Body of pancreas (tissue), 4 donors: ENCODE measurements around the gene NTRK2. TPM values are rescaled to one million over a fixed set of nuclear protein-coding genes. Genes with fewer than 3 reads are reported as not detected.

Experiments
- ATAC-seq: fragments of 150-250 bp; one replicate; pipeline ENCODE4 v1.9.1; 2016
- DNase-seq, 4 donors: peaks; one replicate each; pipeline ENCODE4 v3.0.0-alpha.2; 2019
- H3K27ac ChIP-seq, 4 donors: fragments of 200-600 bp; sonication (generic); 1 replicate in 3 of 4; 2 replicates in 1 of 4; pipeline versions ENCODE4 v1.5.1 to v1.6.1; 2016 to 2019; ENCODE audit warnings: mild to moderate bottlenecking in 1 of 4, mixed read lengths in 1 of 4, moderate library complexity in 1 of 4
- H3K27me3 ChIP-seq, 2 donors: fragments of 200-600 bp; sonication (generic); one replicate each; pipeline ENCODE4 v1.6.0; 2016; ENCODE audit warnings: mild to moderate bottlenecking in 1 of 2
- H3K36me3 ChIP-seq, 2 donors: fragments of 200-600 bp; sonication (generic); replicated peaks in 1 of 2; 2 replicates each; pipeline ENCODE4 v1.5.1; 2016; ENCODE audit warnings: low read depth in 2 of 2; ENCODE audit not compliant: insufficient read depth in 1 of 2
- H3K4me1 ChIP-seq: fragments of 200-600 bp; sonication (generic); one replicate; pipeline ENCODE4 v1.6.0; 2016
- H3K4me3 ChIP-seq, 2 donors: fragments of 200-600 bp; sonication (generic); 1 replicate in 1 of 2; 2 replicates in 1 of 2; pipeline ENCODE4 v1.5.1; 2016 to 2019
- H3K9me3 ChIP-seq, 3 donors: fragments of 200-600 bp; sonication (generic); 1 replicate in 2 of 3; 2 replicates in 1 of 3; pipeline ENCODE4 v1.5.1; 2016
- POLR2A ChIP-seq, 3 donors: fragments of 450-650 bp; IDR thresholded peaks; one replicate each; pipeline ENCODE4 v1.6.1; 2016; ENCODE audit warnings: antibody characterized with exemption in 3 of 3, mild to moderate bottlenecking in 2 of 3
- WGBS, 2 donors: methylation state at CpG; one replicate each; pipeline ENCODE4 v1.1.5; 2017; 5-methylcytosine and 5-hydroxymethylcytosine counted together
- intact Hi-C: fragments of 100-400 bp; cut with DNase I; formaldehyde crosslinking; loops from one replicate; pipeline ENCODE4 v1.15.1; 2023
- total RNA-seq, 2 donors: library from RNA; depleted of rRNA; stranded (reverse); fragments of >200 nt; gene quantifications; one replicate each; pipeline ENCODE4 v1.1.0, GENCODE V29; 2016
- TF ChIP-seq, protein P1 (sequence below), 7 experiments: fragments of 450-650 bp in 4 of 7; fragments of 200-600 bp in 3 of 7; sonication (generic) in 3 of 7; IDR thresholded peaks; one replicate each; pipeline ENCODE4 v1.5.1; 2016 to 2019; ENCODE audit warnings: antibody characterized with exemption in 7 of 7

NTRK2 gene
- total RNA-seq, 2 donors from 2014 or later, result 20.5 to 37.9 TPM

DNA sequence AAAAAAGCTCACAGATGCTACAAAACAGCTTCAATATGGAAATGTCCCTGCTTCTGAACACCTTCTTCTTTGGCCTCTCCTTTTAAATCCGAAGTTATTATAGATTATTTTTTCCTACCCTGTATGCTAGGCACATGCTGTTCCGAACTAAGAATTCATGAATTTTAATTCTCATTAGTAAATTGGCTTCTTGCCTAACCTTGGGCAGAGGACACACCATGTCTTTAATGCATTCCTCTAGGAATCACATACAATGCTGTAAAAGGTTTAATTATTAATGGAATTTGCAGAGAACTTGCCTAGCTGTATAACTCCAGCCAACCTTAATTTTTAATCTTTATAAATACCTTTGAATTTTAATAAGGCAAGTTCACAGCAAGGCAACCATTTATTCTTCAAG lies 234.4 kb downstream of the NTRK2 start:
- TF ChIP-seq, protein P1, sequence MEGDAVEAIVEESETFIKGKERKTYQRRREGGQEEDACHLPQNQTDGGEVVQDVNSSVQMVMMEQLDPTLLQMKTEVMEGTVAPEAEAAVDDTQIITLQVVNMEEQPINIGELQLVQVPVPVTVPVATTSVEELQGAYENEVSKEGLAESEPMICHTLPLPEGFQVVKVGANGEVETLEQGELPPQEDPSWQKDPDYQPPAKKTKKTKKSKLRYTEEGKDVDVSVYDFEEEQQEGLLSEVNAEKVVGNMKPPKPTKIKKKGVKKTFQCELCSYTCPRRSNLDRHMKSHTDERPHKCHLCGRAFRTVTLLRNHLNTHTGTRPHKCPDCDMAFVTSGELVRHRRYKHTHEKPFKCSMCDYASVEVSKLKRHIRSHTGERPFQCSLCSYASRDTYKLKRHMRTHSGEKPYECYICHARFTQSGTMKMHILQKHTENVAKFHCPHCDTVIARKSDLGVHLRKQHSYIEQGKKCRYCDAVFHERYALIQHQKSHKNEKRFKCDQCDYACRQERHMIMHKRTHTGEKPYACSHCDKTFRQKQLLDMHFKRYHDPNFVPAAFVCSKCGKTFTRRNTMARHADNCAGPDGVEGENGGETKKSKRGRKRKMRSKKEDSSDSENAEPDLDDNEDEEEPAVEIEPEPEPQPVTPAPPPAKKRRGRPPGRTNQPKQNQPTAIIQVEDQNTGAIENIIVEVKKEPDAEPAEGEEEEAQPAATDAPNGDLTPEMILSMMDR (IDR thresholded peaks at IDR 0.05), result no peak
- TF ChIP-seq POLR2A (IDR thresholded peaks at IDR 0.05), result no peak
- 36 to 38% methylated on average over 2 of the region's 2 CpGs for WGBS, 2 donors
- no peak overlapping the region for H3K27ac ChIP-seq
- no peak overlapping the region for H3K4me3 ChIP-seq
- DNase-seq, result no peak
- no peaks in the 10 kb centered on the region for H3K4me1 ChIP-seq
- no peaks in the 10 kb centered on the region for H3K36me3 ChIP-seq
- no peaks in the 10 kb centered on the region for H3K9me3 ChIP-seq
- no peaks in the 10 kb centered on the region for H3K27me3 ChIP-seq
- no peak for ATAC-seq
- intact Hi-C loops, result no loop called here

DNA sequence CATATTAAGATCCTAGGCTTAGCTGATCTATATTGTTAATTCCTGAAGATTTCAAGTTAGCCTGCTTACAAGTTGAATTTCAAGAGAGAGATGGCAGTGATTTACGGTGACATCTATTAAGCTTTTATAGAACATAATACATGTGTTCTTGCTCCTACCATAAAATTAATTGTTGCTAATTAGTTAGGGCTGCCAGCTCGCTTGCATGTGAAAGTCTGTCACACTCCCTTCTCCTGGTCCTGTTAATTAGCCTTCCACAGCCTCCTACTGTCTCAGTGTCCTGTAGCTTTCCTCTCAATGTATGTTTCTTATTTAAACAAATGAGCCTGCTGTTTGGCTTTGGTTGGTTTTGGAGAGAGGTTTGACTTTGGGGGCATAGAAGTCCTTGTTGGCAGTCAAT lies 247.2 kb downstream of the NTRK2 start:
- Histone ChIP-seq H3K4me3 (no peak overlapping the region), H3K9me3 (no peaks in the 10 kb centered on the region), H3K27ac (no peak overlapping the region), H3K4me1 (no peaks in the 10 kb centered on the region), H3K27me3 (no peaks in the 10 kb centered on the region), H3K36me3 (no peaks in the 10 kb centered on the region)
- ATAC-seq (no peak), DNase-seq (no peak)
- intact Hi-C loops, result no loop called here
- 78 to 86% methylated on average over 2 of the region's 2 CpGs for WGBS, 2 donors
- no peak for TF ChIP-seq POLR2A (IDR thresholded peaks at IDR 0.05)
- TF ChIP-seq, protein P1 (IDR thresholded peaks at IDR 0.05), result no peak

DNA sequence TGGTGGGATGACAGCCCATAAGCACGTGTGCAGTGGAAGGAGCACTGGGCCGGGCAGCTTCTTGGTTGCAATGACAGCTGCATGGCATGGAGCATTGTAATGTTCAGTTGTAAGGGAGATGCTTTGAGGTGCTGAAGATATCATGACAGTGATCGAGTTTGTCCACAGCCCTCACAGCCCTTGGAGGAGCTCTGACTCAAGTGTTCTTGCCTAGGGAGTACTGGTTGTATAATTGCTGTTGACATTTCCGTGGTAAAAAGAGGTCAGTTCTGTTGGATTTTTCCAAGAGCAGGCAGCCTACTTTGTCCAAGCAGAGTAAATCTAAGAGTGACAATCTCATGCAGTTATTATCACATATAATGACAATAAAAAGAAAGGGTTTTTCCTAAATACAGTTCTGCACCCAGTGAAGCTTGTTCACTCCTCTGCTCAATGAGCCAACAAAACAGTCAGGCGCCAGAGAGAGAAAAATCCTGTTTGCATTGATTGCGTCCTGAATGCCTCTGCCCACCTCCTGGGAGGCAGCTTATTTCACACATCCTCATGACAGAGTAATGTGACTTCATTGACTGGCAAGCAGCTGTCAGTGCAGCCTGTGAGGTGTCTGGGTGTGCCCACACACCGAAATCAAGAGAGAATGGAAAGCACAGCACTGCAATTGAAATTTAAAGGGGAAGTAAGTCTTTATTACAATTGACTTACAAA lies 248.0 kb downstream of the NTRK2 start:
- intact Hi-C loops, result no loop called here
- no peaks in the 10 kb centered on the region for H3K36me3 ChIP-seq
- H3K4me3 ChIP-seq, result no peak overlapping the region
- no peaks in the 10 kb centered on the region for H3K27me3 ChIP-seq
- H3K27ac ChIP-seq, result no peak overlapping the region
- no peaks in the 10 kb centered on the region for H3K9me3 ChIP-seq
- WGBS, 2 donors, result 42 to 44% methylated on average over 7 of the region's 7 CpGs
- DNase-seq (no peak), ATAC-seq (no peak)
- TF ChIP-seq, protein P1 (IDR thresholded peaks at IDR 0.05), result no peak
- TF ChIP-seq POLR2A (IDR thresholded peaks at IDR 0.05), result no peak
- no peaks in the 10 kb centered on the region for H3K4me1 ChIP-seq

DNA sequence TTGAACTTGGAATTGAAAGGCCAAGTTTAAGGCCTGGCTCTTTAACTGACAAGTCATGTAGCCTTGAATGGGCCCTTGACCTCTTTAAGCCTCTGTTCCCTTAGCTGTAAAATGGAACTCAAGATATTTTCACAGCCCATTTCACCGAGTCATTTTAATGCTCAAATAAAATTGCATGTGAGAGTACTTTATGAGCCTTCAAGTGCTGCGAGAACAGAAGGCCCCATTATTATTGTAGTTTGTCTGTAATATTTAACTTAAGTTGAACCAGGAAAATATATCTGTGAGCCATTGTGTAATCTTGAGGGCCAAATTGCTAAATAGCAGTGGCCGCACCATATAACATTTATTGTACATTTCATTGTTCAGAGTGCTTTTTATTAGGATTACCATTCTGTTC lies 249.9 kb downstream of the NTRK2 start:
- 53 to 67% methylated on average over 3 of the region's 3 CpGs for WGBS, 2 donors
- Histone ChIP-seq H3K27ac (no peak overlapping the region), H3K36me3 (no peaks in the 10 kb centered on the region), H3K27me3 (no peaks in the 10 kb centered on the region), H3K4me3 (no peak overlapping the region), H3K4me1 (no peaks in the 10 kb centered on the region), H3K9me3 (no peaks in the 10 kb centered on the region)
- no peak for DNase-seq
- intact Hi-C loops, result no loop called here
- TF ChIP-seq, protein P1 (IDR thresholded peaks at IDR 0.05), result no peak
- no peak for TF ChIP-seq POLR2A (IDR thresholded peaks at IDR 0.05)
- ATAC-seq, result no peak

DNA sequence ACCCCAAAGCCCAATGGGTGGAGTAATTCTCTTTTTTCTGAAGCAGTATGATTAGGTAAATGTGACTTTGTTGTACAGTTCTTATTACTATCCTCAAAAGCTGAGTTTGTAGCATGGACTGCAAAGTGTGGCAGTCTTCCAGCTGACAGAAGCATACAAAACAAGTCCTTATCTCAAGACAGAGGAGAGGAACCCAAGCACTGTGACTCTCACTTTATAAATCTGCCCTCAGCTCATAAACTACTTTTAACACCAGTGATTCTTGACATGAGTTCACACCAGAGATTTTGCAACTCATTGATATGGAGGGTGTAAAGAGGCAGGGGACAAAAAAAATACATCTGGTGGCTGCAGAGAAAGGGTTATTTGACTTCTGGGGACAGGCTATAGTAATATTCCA lies 251.6 kb downstream of the NTRK2 start:
- Histone ChIP-seq H3K4me1 (no peaks in the 10 kb centered on the region), H3K27me3 (no peaks in the 10 kb centered on the region), H3K27ac (no peak overlapping the region), H3K9me3 (no peaks in the 10 kb centered on the region), H3K36me3 (no peaks in the 10 kb centered on the region), H3K4me3 (no peak overlapping the region)
- TF ChIP-seq POLR2A (IDR thresholded peaks at IDR 0.05), result no peak
- TF ChIP-seq, protein P1 (IDR thresholded peaks at IDR 0.05), result no peak
- DNase-seq (no peak), ATAC-seq (no peak)
- intact Hi-C loops, result no loop called here
